ENCODE results near the gene ZBP1.

ZBP1 gene

GRCh38 chr20:57620274-57620990 lies at the start of gene ZBP1:
ZBP1 (minus strand) TSS chr20:57620426; CDS start chr20:57620295, 131 bp downstream.
- H3K4me3 ChIP-seq (ENCODE audit: low read length), result no peak within 1 kb of the TSS
- no peak for DNase-seq (ENCODE audit: low read depth)
- no peak for TF ChIP-seq CTCF (conservative IDR thresholded peaks at IDR 0.05; ENCODE audit: low read depth, low read length)

- no peak for TF ChIP-seq CTCF (conservative IDR thresholded peaks at IDR 0.05; ENCODE audit: low read depth, low read length)
- H3K4me3 ChIP-seq (ENCODE audit: low read length), result no peak overlapping the region
- no peak for DNase-seq (ENCODE audit: low read depth)
Observed at GRCh38 chr20:57669632-57670031, 49.4 kb upstream of the ZBP1 start.

GRCh38 chr20:57667924-57668782 lies 47.9 kb upstream of the ZBP1 start:
- TF ChIP-seq CTCF (conservative IDR thresholded peaks at IDR 0.05; ENCODE audit: low read depth, low read length), result no peak
- no peak for DNase-seq (ENCODE audit: low read depth)
- no peak overlapping the region for H3K4me3 ChIP-seq (ENCODE audit: low read length)

GRCh38 chr20:57667388-57667787 lies 47.2 kb upstream of the ZBP1 start:
- no peak overlapping the region for H3K4me3 ChIP-seq (ENCODE audit: low read length)
- no peak for DNase-seq (ENCODE audit: low read depth)
- no peak for TF ChIP-seq CTCF (conservative IDR thresholded peaks at IDR 0.05; ENCODE audit: low read depth, low read length)

- no peak overlapping the region for H3K4me3 ChIP-seq (ENCODE audit: low read length)
- TF ChIP-seq CTCF (conservative IDR thresholded peaks at IDR 0.05; ENCODE audit: low read depth, low read length), result no peak
Observed at GRCh38 chr20:57666834-57667157, 46.6 kb upstream of the ZBP1 start.

GRCh38 chr20:57666106-57666833 lies 46.0 kb upstream of the ZBP1 start:
- no peak for TF ChIP-seq CTCF (conservative IDR thresholded peaks at IDR 0.05; ENCODE audit: low read depth, low read length)
- no peak overlapping the region for H3K4me3 ChIP-seq (ENCODE audit: low read length)
- DNase-seq (ENCODE audit: low read depth), result no peak

More at GRCh38 chr20:57666834-57667157, 46.6 kb upstream of the ZBP1 start:
- no peak for DNase-seq (ENCODE audit: low read depth)

Measured in retinal pigment epithelial cell (primary cell).